Aorta (tissue), 5 donors: ENCODE data around the gene COL21A1. TPM values are rescaled to one million over a fixed set of nuclear protein-coding genes. Genes with fewer than 3 reads are reported as not detected.

ENCODE experiments used
- ATAC-seq: fragments of 200-7000 bp; cut with Tn5 transposase; one replicate; pipeline ENCODE4 v1.9.1; 2022; ENCODE audit warnings: moderate library complexity; ENCODE audit not compliant: low FRiP score
- DNase-seq, 2 donors: peaks; one replicate each; pipeline ENCODE4 v3.0.0-alpha.2; 2020
- H3K27ac ChIP-seq, 2 donors: one replicate each; pipeline ENCODE4 v1.5.1; 2013; ENCODE audit warnings: low read length in 2 of 2, mild to moderate bottlenecking in 2 of 2, moderate library complexity in 2 of 2, control low read depth in 1 of 2, inconsistent platforms in 1 of 2, low read depth in 1 of 2
- H3K27me3 ChIP-seq, 2 donors: one replicate each; pipeline ENCODE4 v1.6.1; 2013; ENCODE audit warnings: control low read depth in 1 of 2, low read length in 1 of 2, mild to moderate bottlenecking in 1 of 2, moderate library complexity in 1 of 2; ENCODE audit not compliant: insufficient read depth in 2 of 2, control insufficient read depth in 1 of 2
- H3K36me3 ChIP-seq, 2 donors: one replicate each; pipeline ENCODE4 v1.6.1; 2013; ENCODE audit warnings: control low read depth in 1 of 2, low read length in 1 of 2, mild to moderate bottlenecking in 1 of 2; ENCODE audit not compliant: insufficient read depth in 2 of 2, control insufficient read depth in 1 of 2
- H3K4me1 ChIP-seq, 2 donors: one replicate each; pipeline ENCODE4 v1.6.1; 2013; ENCODE audit warnings: low read length in 2 of 2, control low read depth in 1 of 2, mild to moderate bottlenecking in 1 of 2, moderate library complexity in 1 of 2; ENCODE audit not compliant: insufficient read depth in 2 of 2, control insufficient read depth in 1 of 2
- H3K4me3 ChIP-seq, 2 donors: one replicate each; pipeline ENCODE4 v1.5.1; 2013; ENCODE audit warnings: low read length in 2 of 2, control low read depth in 1 of 2, mild to moderate bottlenecking in 1 of 2
- H3K9me3 ChIP-seq: one replicate; pipeline ENCODE4 v1.6.1; 2013; ENCODE audit warnings: mild to moderate bottlenecking, low read length; ENCODE audit not compliant: control insufficient read depth
- WGBS, 2 donors: extraction: QIAGEN DNeasy Blood & Tissue Kit; methylation state at CpG; one replicate each; pipeline ENCODE4 v1.1.7; 2013; 5-methylcytosine and 5-hydroxymethylcytosine counted together
- intact Hi-C, 2 donors: fragments of 100-400 bp; cut with DNase I; formaldehyde crosslinking; loops; one replicate each; pipeline versions ENCODE4 v1.14.2 to v1.15.0; 2022
- polyA plus RNA-seq, 2 donors: library from polyadenylated mRNA; stranded (reverse); fragments of 200-250 nt; gene quantifications; one replicate each; pipeline ENCODE4 v1.2.3, GENCODE V29; 2013
- total RNA-seq, 2 donors: library from RNA; stranded (reverse); fragmentation: NEBNext Ultra II Directional; extraction: Animal tissue kit (Norgen Biotek cat#: 25700); gene quantifications; one replicate each; pipeline ENCODE4 v1.2.1, GENCODE V29; 2021
- donor health status: healthy with polysubstance abuse.
- donor health status: Bipolar disorder and iron deficiency.
- donor health status: DM: no; HTN: no; CAD: no.
- donor health status: DM: no; HTN: no; CAD: no.
- donor health status: DM: yes; HTN: yes; CAD: no.

The COL21A1 gene
- total and polyA plus RNA-seq, 4 donors, result 22.5 to 67.0 (median 31.1) TPM

DNA sequence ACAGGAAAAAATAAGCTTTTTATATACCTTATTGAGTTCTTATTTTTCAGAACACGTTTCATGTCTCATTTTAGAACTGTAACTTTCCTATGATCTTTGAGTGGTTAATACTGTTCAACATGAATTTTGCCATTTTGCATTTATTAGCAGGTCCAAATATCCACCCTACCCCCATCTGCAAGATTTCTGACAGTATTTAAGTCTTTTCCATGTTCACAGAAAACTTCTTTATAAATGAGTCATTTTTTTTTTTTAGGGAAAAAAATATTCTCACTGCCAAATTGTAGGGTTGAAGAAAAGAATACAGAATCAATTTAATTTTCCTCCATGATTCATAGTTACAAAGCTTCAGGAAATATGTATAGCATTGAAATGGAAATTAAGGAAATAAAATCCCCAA is 101.8 kb downstream of the COL21A1 start:
- intact Hi-C loops, result no loop called here
- H3K4me1 ChIP-seq, result peaks cover 0 to 6% of the 10 kb centered on the region in 2 donors
- DNase-seq (no peak), ATAC-seq (no peak)
- 12 to 16% methylated on average over 1 of the region's 1 CpG for WGBS, 2 donors
- H3K36me3 ChIP-seq, result peaks cover 3 to 6% of the 10 kb centered on the region in 2 donors
- no peaks in the 10 kb centered on the region for H3K9me3 ChIP-seq
- H3K27ac ChIP-seq, result no peak overlapping the region
- no peak overlapping the region for H3K4me3 ChIP-seq
- no peaks in the 10 kb centered on the region for H3K27me3 ChIP-seq

DNA sequence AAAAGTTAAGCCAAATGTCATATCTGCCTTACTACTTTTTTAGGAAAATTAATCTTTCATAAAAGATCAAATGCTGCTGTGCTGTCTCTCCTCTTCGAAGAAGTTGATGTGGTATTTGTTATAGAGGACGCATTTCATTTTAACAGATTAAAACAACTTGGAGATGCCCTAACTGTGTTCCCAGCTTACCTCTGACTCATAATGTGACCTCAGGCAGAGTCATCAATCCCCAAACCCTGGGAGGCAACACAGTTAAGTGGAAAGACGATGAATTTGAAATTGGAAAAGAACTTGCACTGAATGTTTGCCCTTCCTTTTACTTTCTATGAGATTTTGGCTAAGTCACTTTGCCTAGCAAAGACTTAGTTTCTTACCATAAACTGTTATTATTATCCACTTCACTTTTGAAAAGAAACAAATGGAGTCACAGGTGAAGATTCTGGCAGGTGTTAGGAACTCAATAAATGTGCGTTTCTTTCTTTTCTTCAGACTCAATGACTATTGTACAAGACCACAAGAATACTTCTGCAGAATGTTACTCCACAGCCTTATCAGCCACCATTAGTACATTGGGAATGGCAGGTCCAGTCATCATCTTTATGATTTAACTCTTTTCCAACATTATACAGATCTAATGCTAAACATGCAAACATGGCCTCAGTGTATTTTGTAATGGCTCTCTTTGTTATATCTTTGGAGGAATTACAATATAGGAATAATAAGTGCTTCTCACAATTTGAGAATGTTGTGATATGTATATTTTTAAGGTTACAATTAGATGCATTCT is 102.6 kb downstream of the COL21A1 start:
- no peak overlapping the region for H3K4me3 ChIP-seq
- 64 to 66% methylated on average over 4 of the region's 4 CpGs for WGBS, 2 donors
- DNase-seq, result no peak
- no peaks in the 10 kb centered on the region for H3K27me3 ChIP-seq
- peaks cover 3 to 6% of the 10 kb centered on the region in 2 donors for H3K36me3 ChIP-seq
- no peak for ATAC-seq
- intact Hi-C loops, result no loop called here
- peaks cover 0 to 6% of the 10 kb centered on the region in 2 donors for H3K4me1 ChIP-seq
- H3K27ac ChIP-seq, result no peak overlapping the region
- no peaks in the 10 kb centered on the region for H3K9me3 ChIP-seq

DNA sequence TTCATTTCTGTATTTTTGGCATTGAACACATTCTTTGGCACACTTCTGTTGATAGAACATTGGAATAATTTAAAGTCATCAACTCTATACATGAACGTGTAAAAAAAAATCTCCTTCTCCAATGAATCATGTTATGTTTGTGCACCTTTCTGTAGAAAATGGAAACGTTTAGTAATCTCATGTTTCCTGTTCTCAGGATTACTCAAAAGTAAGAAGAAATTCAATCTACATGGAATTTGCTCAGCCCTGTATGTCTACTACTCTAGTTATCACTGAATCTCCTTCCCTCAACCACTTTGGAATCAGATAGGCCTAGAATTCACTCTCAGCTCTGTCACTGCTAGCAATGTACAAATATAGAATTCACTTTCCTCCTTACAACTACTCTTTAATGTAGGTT is 103.6 kb downstream of the COL21A1 start:
- no peak overlapping the region for H3K4me3 ChIP-seq
- no peaks in the 10 kb centered on the region for H3K27me3 ChIP-seq
- H3K36me3 ChIP-seq, result peaks cover 3 to 6% of the 10 kb centered on the region in 2 donors
- DNase-seq (no peak), ATAC-seq (no peak)
- intact Hi-C loops, result no loop called here
- WGBS, 2 donors, result 76 to 89% methylated on average over 2 of the region's 2 CpGs
- no peaks in the 10 kb centered on the region for H3K9me3 ChIP-seq
- H3K27ac ChIP-seq, result no peak overlapping the region
- peaks cover 0 to 6% of the 10 kb centered on the region in 2 donors for H3K4me1 ChIP-seq

DNA sequence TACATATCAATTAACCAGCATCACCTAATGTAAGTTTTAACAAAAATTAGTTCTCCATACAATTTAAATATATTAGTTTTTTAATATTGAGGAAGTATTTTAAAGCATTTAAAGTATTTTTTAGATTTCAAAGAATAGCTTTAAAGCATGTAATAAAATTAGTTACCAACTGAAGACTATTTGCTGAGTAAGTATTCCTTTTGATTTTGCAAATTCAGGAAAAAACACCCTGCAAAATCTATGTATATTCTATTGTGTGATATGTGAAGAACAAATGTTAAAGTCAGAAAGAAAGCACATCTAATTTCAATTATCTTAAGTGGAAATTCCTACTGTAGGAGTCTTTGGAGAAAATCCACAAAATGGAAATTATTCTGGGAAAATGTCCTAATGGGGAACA is 107.3 kb downstream of the COL21A1 start:
- no peak overlapping the region for H3K27ac ChIP-seq
- H3K36me3 ChIP-seq, result peaks cover 3 to 6% of the 10 kb centered on the region in 2 donors
- no peaks in the 10 kb centered on the region for H3K9me3 ChIP-seq
- intact Hi-C loops, result no loop called here
- no peak for DNase-seq
- no peak overlapping the region for H3K4me3 ChIP-seq
- ATAC-seq, result no peak
- H3K27me3 ChIP-seq, result no peaks in the 10 kb centered on the region
- peaks cover 0 to 3% of the 10 kb centered on the region in 2 donors for H3K4me1 ChIP-seq

DNA sequence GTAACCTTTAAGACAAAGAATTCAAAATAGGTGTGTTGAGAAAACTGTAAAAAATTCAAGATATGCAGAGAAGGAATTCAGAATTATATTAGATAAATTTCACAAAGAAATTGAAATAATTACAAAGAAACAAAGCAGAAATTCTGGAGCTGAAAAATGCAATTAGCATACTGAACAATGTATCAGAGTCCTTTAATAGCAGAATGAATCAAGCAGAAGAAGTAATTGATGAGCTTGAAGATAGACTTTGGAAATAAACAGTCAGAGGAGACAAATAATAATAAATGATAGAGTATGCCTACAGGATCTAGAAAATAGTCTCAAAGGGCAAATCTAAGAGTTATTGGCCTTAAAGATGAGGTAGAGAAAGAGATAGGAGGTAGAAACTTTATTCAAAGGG is 131.7 kb downstream of the COL21A1 start:
- Histone ChIP-seq H3K4me1 (no peaks in the 10 kb centered on the region), H3K9me3 (peaks cover 2% of the 10 kb centered on the region), H3K4me3 (no peak overlapping the region), H3K36me3 (peaks cover 0 to 5% of the 10 kb centered on the region in 2 donors), H3K27ac (no peak overlapping the region), H3K27me3 (no peaks in the 10 kb centered on the region)
- ATAC-seq (no peak), DNase-seq (no peak)
- intact Hi-C loops, result no loop called here

DNA sequence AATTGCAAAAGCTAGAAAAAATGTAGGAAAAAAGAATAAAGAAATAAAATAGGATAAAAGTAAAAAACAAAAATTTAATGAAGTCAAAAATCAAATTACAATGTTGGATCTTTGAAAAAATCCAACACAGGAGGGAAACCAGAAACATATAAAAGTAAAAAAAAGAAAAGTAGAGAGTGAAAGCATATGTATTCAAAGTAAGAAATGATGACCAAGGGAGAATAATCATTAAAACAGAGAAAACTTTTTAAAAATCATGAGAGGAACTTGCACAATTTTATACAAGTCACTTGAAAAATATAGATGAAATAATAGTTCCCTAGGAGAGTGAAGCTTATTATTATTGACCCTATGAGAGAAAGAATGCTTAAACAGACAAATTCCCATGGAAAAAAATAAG is 138.2 kb downstream of the COL21A1 start:
- Histone ChIP-seq H3K4me1 (peaks cover 0 to 1% of the 10 kb centered on the region in 2 donors), H3K27me3 (no peaks in the 10 kb centered on the region), H3K27ac (no peak overlapping the region), H3K4me3 (no peak overlapping the region), H3K9me3 (peaks cover 2% of the 10 kb centered on the region), H3K36me3 (peaks cover 0 to 5% of the 10 kb centered on the region in 2 donors)
- ATAC-seq (no peak), DNase-seq (no peak)
- intact Hi-C loops, result no loop called here

DNA sequence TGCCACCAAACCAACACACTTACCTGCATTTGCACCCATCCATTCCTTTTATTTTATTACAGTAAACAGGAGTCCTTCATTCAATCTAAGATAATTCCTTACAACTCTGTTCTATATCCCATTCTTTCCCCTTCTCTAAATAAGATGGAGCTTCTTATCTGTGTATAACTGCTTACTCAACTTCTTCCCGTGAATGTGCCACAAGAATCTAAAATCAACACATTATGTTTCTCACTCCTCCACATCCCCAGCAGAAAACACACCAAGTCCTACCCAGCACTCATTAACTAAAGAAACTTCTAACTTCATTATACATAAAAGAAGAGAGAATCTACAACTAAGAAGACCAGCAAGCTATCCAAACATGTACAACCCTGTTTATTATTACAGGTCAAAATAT is 141.1 kb downstream of the COL21A1 start:
- no peak for ATAC-seq
- DNase-seq, result no peak
- no peak overlapping the region for H3K27ac ChIP-seq
- H3K27me3 ChIP-seq, result no peaks in the 10 kb centered on the region
- intact Hi-C loops, result no loop called here
- peaks cover 0 to 1% of the 10 kb centered on the region in 2 donors for H3K4me1 ChIP-seq
- WGBS, 2 donors, result 9 to 12% methylated on average over 1 of the region's 1 CpG
- no peaks in the 10 kb centered on the region for H3K36me3 ChIP-seq
- no peak overlapping the region for H3K4me3 ChIP-seq
- no peaks in the 10 kb centered on the region for H3K9me3 ChIP-seq

DNA sequence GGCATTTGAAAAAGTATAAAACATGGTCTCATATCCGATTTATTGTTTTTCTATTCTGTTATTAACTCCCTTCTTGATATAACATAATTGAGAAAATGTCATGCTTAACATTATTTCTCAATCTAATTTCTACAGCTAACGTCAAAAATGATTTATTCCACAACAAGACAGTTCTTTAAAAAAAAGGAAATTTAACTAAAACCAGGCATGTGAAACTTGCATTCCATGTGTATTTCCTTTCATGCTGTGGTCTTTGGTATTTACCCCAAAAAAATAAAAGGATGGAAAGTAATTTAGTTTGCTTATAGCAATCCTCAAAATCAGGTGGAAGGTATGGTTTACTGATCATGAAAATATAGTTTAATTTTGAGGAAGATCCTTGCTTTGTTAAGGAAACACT is 142.8 kb downstream of the COL21A1 start:
- intact Hi-C loops, result no loop called here
- Histone ChIP-seq H3K4me3 (no peak overlapping the region), H3K27me3 (no peaks in the 10 kb centered on the region), H3K4me1 (peaks cover 0 to 1% of the 10 kb centered on the region in 2 donors), H3K27ac (no peak overlapping the region), H3K9me3 (no peaks in the 10 kb centered on the region), H3K36me3 (no peaks in the 10 kb centered on the region)
- 47 to 51% methylated on average over 2 of the region's 2 CpGs for WGBS, 2 donors
- no peak for ATAC-seq
- DNase-seq, result no peak

DNA sequence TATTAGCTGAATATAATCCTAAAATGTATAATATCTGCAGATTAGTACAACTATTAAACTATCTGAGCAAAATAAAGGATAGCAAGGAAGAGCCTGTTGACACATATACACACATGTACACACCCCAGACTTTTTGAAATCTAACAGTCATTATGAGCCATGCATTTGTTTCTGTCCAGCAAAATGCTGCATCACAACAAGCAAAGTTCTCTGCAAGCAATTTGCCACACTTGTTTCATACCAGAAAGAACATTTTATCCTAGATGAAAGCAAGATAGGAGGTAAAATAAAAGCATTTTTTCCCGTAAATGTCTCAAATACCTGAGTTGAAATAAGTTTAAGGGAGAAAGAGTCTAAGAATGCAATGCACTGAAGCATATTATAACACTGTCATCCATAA is 145.2 kb downstream of the COL21A1 start:
- Histone ChIP-seq H3K9me3 (no peaks in the 10 kb centered on the region), H3K27ac (no peak overlapping the region), H3K27me3 (no peaks in the 10 kb centered on the region), H3K4me1 (peaks cover 0 to 1% of the 10 kb centered on the region in 2 donors), H3K4me3 (no peak overlapping the region), H3K36me3 (no peaks in the 10 kb centered on the region)
- DNase-seq (no peak), ATAC-seq (no peak)
- 78 to 85% methylated on average over 1 of the region's 1 CpG for WGBS, 2 donors
- intact Hi-C loops, result no loop called here
